ENCODE results near the gene KRTAP13-4. TPM values are rescaled to one million over a fixed set of nuclear protein-coding genes. Genes with fewer than 3 reads are reported as not detected.

KRTAP13-4 gene, protein sequence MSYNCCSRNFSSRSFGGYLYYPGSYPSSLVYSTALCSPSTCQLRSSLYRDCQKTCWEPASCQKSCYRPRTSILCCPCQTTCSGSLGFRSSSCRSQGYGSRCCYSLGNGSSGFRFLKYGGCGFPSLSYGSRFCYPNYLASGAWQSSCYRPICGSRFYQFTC
- total RNA-seq: not detected

DNA sequence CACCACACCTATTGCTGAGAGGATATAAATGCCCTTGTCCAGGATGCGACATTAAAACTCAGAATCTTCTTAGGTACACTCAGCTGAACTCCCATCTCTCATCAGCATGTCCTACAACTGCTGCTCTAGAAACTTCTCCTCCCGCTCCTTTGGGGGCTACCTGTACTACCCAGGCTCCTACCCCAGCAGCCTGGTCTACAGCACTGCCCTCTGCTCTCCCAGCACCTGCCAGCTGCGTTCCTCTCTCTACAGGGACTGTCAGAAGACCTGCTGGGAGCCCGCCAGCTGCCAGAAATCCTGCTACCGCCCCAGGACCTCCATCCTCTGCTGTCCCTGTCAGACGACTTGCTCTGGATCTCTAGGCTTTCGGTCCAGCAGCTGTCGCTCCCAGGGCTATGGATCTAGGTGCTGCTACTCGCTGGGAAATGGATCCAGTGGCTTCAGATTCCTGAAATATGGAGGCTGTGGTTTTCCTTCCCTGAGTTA is at the start of gene KRTAP13-4:
Gene KRTAP13-4, plus strand, starts transcription at position 51 of the 486 bp plus-strand sequence. Its CDS starts 56 bp downstream, at position 107.
- Histone ChIP-seq H3K36me3 (no peaks in the 10 kb centered on the region), H3K4me3 (replicated peaks in 1 of 3) (no peak within 1 kb of the TSS), H3K9me3 (no peaks in the 10 kb centered on the region), H3K4me1 (no peaks in the 10 kb centered on the region), H3K27ac (no peak within 1 kb of the TSS), H3K27me3 (no peaks in the 10 kb centered on the region)
- no peak for DNase-seq
- intact Hi-C loops (cut with DNase I): no loop called here
- WGBS, 2 donors: 74 to 77% methylated on average over 9 of the region's 9 CpGs
- TF ChIP-seq POLR2A (IDR thresholded peaks at IDR 0.05): no peak
- TF ChIP-seq, protein P1, sequence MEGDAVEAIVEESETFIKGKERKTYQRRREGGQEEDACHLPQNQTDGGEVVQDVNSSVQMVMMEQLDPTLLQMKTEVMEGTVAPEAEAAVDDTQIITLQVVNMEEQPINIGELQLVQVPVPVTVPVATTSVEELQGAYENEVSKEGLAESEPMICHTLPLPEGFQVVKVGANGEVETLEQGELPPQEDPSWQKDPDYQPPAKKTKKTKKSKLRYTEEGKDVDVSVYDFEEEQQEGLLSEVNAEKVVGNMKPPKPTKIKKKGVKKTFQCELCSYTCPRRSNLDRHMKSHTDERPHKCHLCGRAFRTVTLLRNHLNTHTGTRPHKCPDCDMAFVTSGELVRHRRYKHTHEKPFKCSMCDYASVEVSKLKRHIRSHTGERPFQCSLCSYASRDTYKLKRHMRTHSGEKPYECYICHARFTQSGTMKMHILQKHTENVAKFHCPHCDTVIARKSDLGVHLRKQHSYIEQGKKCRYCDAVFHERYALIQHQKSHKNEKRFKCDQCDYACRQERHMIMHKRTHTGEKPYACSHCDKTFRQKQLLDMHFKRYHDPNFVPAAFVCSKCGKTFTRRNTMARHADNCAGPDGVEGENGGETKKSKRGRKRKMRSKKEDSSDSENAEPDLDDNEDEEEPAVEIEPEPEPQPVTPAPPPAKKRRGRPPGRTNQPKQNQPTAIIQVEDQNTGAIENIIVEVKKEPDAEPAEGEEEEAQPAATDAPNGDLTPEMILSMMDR (IDR thresholded peaks at IDR 0.05): no peak

DNA sequence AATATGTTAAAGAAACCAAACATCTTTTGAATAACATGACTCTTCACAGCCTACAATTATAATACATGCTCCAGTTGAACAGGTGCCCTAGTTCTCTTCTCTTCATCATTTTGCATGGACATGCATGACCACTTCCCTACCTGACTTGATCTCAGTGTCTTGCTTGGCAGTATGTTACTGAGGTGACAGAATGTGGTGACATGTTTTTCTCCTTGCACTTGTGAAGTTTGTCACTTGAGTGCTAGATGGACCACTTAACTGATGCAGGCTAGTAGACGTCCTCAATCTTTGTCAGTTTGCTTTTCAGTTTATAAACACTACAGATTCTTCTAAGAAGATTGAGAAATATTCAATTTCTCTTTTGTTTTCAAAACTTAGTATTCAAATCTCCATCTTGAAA is 47.8 kb upstream of the KRTAP13-4 start:
- WGBS, 2 donors: 41 to 44% methylated on average over 1 of the region's 1 CpG
- no peaks in the 10 kb centered on the region for H3K9me3 ChIP-seq
- intact Hi-C loops (cut with DNase I): no loop called here
- no peaks in the 10 kb centered on the region for H3K27me3 ChIP-seq
- DNase-seq: no peak
- H3K4me1 ChIP-seq: no peaks in the 10 kb centered on the region
- H3K4me3 ChIP-seq (replicated peaks in 1 of 3): no peak overlapping the region
- no peaks in the 10 kb centered on the region for H3K36me3 ChIP-seq
- H3K27ac ChIP-seq: no peak overlapping the region
- TF ChIP-seq, protein P1 (IDR thresholded peaks at IDR 0.05): no peak
- no peak for TF ChIP-seq POLR2A (IDR thresholded peaks at IDR 0.05)

DNA sequence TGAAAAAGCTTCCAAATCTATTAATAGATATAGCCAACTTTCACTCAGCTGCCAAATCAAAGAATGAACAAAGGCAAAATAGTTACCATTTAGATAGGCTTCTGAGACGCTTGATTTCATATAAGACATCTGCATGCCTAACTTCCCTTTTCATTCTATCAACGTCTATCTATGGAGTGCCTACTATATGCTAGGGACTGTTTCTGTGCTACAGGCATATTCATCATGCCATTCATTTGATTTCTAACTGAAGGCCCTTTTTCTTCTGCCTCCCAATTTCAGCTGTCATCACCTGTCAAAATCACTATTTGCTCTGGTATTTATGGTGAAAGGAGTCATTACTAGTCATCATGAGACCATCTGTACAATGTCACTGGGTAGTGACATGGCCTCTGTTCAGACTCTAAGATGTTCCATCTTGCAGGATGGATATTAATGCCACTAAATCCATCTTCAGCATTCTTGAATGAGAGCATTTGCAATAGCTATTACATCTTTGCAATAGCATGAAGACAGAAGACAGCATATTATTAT is 38.5 kb upstream of the KRTAP13-4 start:
- Histone ChIP-seq H3K27me3 (no peaks in the 10 kb centered on the region), H3K4me3 (replicated peaks in 1 of 3) (no peak overlapping the region), H3K27ac (no peak overlapping the region), H3K9me3 (no peaks in the 10 kb centered on the region), H3K4me1 (no peaks in the 10 kb centered on the region), H3K36me3 (no peaks in the 10 kb centered on the region)
- no peak for TF ChIP-seq POLR2A (IDR thresholded peaks at IDR 0.05)
- TF ChIP-seq, protein P1 (IDR thresholded peaks at IDR 0.05): no peak
- WGBS, 2 donors: 71 to 74% methylated on average over 2 of the region's 2 CpGs
- DNase-seq: no peak
- intact Hi-C loops (cut with DNase I): no loop called here

DNA sequence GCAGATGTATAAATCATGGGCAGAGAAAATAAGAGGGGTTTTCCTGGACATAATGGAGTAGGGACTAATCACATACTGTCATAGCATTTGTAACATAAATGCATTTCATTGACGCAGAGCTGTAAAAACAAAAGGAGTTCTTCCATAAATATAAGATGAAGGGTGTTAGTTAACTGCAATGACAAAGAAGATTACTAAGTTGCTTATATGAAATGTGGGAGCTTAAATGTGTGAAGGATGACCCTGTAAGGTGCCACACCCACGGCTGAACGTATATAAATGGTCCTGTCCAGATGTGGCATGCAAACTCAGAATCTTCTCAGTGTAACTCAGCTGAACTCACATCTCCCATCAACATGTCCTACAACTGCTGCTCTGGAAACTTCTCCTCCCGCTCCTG is 34.3 kb upstream of the KRTAP13-4 start, which contains the start of gene KRTAP13-1:
Gene KRTAP13-1, plus strand, starts transcription at position 301 of the 400 bp plus-strand sequence. Its CDS starts 56 bp downstream, at position 357.
- no peaks in the 10 kb centered on the region for H3K36me3 ChIP-seq
- no peaks in the 10 kb centered on the region for H3K4me1 ChIP-seq
- H3K27ac ChIP-seq: no peak within 1 kb of the TSS
- WGBS, 2 donors: 79% methylated on average over 4 of the region's 4 CpGs
- no peak for DNase-seq
- intact Hi-C loops (cut with DNase I): no loop called here
- H3K9me3 ChIP-seq: no peaks in the 10 kb centered on the region
- no peak within 1 kb of the TSS for H3K4me3 ChIP-seq (replicated peaks in 1 of 3)
- TF ChIP-seq, protein P1 (IDR thresholded peaks at IDR 0.05): no peak
- no peak for TF ChIP-seq POLR2A (IDR thresholded peaks at IDR 0.05)
- H3K27me3 ChIP-seq: no peaks in the 10 kb centered on the region

DNA sequence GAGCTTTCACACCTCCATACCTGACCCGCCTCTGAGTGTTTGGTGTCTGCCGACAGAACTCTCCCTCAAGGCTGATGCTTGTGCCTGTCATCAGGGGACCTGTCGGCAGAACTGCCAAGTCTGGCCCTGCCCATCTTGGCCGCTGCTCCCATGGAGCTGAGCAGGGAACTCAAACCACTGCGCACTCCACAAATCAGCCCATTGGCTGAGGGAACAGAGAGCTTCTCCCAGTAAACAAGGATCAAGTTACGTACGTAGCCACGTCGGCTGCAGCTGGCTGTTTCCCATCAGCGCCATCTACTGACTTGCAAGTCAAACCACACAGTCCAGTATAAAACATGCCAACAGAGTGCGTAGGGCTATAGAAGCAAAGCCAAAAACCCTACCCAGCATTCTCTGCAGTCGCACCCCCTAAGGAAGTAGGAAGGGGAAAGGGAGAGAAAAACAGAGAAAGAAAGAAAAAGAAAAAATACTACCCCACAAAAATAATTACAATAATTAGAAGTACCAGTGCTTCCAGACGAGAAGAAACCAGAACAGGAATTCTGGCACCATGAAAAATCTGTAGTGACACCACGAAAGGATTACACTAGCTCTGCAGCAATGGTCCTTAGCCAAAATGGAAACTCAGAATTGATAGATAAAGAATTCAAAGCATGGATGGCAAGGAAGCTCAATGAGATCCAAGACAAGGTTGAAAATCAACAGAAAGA is 21.1 kb upstream of the KRTAP13-4 start:
- Histone ChIP-seq H3K4me3 (replicated peaks in 1 of 3) (no peak overlapping the region), H3K4me1 (no peaks in the 10 kb centered on the region), H3K27me3 (no peaks in the 10 kb centered on the region), H3K9me3 (no peaks in the 10 kb centered on the region), H3K36me3 (no peaks in the 10 kb centered on the region), H3K27ac (no peak overlapping the region)
- intact Hi-C loops (cut with DNase I): no loop called here
- 24 to 38% methylated on average over 13 to 14 of the region's 14 CpGs for WGBS, 2 donors
- peak; percentile 54 to 76 for DNase-seq
- no peak for TF ChIP-seq POLR2A (IDR thresholded peaks at IDR 0.05)
- TF ChIP-seq, protein P1 (IDR thresholded peaks at IDR 0.05): peak in 4 of 6 experiments; percentile 35 to 55 (median 52)

Data from thyroid gland (tissue), 4 donors.